Bronchial epithelial cell (primary cell): ENCODE measurements around the gene BABAM2. TPM values are rescaled to one million over a fixed set of nuclear protein-coding genes. Genes with fewer than 3 reads are reported as not detected.

ENCODE experiments used
- DNase-seq: peaks from one replicate; pipeline ENCODE4 v3.0.0-alpha.2; 2010; ENCODE audit warnings: low read depth
- FAIRE-seq: peaks from 2 replicates; lab custom pipeline; 2011; peaks lifted over from hg19 to GRCh38; lab: Jason Lieb, UNC
- H3K27me3 ChIP-seq: 2 replicates; pipeline ENCODE4 v1.5.1; 2011; ENCODE audit warnings: low read length; ENCODE audit not compliant: control insufficient read depth, insufficient read depth
- H3K36me3 ChIP-seq: 2 replicates; pipeline ENCODE4 v1.5.1; 2011; ENCODE audit warnings: low read length; ENCODE audit not compliant: control insufficient read depth, insufficient read depth
- H3K4me3 ChIP-seq: 2 replicates; pipeline ENCODE4 v1.5.1; 2011; ENCODE audit warnings: mild to moderate bottlenecking, low read depth, low read length, control low read depth
- total RNA-seq: library from RNA; depleted of rRNA; stranded (reverse); fragments of >200 nt; gene quantifications from 2 replicates; pipeline ENCODE4 v1.2.1, GENCODE V29; 2014
- TF ChIP-seq, protein P1 (sequence below): IDR thresholded peaks from 2 replicates; pipeline ENCODE4 v1.5.1; 2011; ENCODE audit warnings: mild to moderate bottlenecking, moderate library complexity, low read length, control low read depth, inconsistent platforms; ENCODE audit not compliant: insufficient read depth, severe bottlenecking

Gene BABAM2
- total RNA-seq, 1 donor from 2014 or later: 8.4 TPM

DNA sequence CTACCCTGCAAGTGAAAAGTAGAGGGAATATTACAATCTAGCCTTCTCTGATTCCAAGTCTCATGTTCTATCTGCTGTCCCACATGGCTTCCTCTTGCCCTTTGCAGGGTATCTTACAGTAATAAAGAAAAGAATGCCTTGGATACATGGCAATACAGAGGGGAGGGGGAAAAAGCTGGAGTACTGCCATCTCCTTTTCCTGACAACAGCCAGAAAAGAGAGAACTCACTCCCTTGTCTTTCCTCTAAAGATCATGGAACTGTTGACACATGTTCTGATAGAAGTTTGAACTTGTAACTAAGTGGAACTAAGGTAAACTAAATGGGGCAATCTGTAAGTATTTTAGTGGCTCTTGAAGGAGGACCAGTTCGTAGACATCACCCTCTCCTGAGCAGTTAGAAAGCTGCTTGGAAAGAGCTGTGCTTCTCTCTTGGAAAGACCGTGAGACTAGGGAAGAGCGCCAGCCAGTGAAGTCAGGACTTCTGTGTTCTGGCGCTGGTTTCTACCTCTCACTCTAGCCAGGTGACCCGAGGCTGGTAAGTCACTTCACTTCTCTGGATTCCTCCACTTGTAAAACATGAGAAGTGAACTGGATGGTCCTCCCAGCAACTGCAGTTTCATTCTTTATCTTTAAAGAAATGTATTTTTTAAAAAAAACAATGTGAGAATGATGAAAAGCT lies 259.8 kb downstream of the BABAM2 start:
- no peaks in the 10 kb centered on the region for H3K27me3 ChIP-seq
- TF ChIP-seq, protein P1, sequence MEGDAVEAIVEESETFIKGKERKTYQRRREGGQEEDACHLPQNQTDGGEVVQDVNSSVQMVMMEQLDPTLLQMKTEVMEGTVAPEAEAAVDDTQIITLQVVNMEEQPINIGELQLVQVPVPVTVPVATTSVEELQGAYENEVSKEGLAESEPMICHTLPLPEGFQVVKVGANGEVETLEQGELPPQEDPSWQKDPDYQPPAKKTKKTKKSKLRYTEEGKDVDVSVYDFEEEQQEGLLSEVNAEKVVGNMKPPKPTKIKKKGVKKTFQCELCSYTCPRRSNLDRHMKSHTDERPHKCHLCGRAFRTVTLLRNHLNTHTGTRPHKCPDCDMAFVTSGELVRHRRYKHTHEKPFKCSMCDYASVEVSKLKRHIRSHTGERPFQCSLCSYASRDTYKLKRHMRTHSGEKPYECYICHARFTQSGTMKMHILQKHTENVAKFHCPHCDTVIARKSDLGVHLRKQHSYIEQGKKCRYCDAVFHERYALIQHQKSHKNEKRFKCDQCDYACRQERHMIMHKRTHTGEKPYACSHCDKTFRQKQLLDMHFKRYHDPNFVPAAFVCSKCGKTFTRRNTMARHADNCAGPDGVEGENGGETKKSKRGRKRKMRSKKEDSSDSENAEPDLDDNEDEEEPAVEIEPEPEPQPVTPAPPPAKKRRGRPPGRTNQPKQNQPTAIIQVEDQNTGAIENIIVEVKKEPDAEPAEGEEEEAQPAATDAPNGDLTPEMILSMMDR: no peak
- DNase-seq (no peak), FAIRE-seq (peak; percentile 7)
- H3K4me3 ChIP-seq: no peak overlapping the region
- H3K36me3 ChIP-seq: no peaks in the 10 kb centered on the region

DNA sequence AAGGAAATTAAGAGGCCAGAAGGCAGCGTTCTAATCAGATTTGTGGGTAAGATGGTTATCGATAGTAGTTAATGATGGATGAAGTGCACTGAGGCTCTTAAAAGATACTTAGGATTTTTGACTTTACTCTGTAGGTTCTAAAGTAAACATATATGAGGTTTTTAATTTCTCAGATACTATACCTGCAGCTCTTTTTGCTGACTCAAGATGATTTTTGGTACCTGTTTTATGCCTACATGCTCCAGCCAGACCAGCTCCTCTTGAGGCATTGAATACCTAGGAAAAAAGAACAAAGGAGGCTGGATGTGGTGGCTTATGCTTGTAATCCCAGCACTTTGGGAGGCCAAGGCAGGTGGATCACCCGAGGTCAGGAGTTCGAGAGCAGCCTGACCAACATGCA lies 260.5 kb downstream of the BABAM2 start:
- DNase-seq (no peak), FAIRE-seq (no peak)
- TF ChIP-seq, protein P1: no peak
- Histone ChIP-seq H3K27me3 (no peaks in the 10 kb centered on the region), H3K36me3 (no peaks in the 10 kb centered on the region), H3K4me3 (no peak overlapping the region)

DNA sequence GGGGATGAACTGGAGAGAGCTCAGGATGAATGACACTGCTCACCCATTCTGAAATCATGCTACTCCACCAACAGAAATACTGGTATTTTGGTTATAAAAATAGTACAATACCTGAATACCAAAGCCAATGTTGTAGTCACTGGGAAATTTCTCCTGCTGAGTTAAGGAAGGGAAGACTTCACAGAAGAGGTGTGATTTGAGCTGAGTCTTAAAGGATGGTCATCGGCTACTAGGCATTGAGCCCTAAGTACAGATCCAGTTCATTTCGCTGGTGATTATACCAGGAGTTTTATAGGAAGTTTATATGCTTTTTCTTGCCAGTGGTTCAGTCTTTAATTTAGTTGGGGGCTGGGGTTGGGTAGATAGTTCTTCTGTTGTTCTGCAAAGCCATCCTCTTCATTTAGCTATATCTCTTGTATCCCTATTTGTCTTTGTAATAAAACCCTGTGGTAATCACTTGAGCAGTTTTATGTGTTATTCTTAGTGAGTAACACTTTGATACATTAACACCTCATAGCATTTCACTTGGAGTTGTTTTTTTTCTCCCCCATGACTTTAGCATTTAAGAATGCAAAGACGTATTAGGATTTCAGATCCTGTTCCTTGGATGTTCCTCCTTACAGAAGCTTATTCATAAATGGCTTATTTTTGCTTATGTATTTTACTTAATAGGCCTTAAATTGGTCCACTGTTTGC lies 262.2 kb downstream of the BABAM2 start:
- Histone ChIP-seq H3K36me3 (no peaks in the 10 kb centered on the region), H3K4me3 (no peak overlapping the region), H3K27me3 (no peaks in the 10 kb centered on the region)
- FAIRE-seq (no peak), DNase-seq (peak; percentile 84)
- TF ChIP-seq, protein P1: no peak

DNA sequence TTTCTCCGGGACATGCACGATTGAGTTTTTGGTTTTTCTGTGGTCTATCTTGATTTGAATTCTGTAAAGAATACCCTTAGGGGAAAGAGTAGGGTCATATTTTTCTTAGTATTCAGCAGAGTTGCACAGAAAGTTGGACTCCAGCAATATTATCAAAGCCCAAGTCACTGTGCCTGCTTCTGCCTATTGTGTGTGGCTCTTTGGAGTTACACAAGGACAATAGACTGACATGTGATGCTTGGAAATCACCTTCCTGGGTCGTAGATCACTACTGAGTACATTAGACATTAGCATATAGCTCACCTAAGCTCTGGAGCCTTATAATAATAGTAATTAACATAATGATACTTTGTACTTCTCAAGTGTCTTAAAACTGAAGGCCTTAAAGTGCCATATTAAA lies 263.3 kb downstream of the BABAM2 start:
- H3K36me3 ChIP-seq: no peaks in the 10 kb centered on the region
- no peak for DNase-seq
- no peaks in the 10 kb centered on the region for H3K27me3 ChIP-seq
- H3K4me3 ChIP-seq: no peak overlapping the region
- TF ChIP-seq, protein P1: no peak
- no peak for FAIRE-seq

DNA sequence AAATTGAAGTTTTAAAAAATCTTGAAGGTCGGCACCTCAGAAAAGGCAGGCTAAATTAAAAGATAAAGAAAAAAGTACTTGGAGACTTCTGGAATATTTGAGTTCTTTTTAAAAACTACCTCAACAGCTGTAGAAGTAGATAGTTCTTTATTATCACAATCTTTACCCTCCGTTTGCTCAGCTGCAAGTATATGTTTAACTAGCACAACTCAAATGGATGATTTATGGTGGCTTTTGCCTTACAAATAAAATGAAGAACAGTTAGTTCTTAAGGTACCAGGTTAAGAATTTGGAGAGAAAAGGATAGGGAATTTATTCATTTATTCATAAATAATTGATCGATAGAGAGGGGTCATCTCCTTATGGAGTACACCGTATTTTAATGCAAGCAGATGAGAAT lies 264.6 kb downstream of the BABAM2 start:
- no peaks in the 10 kb centered on the region for H3K36me3 ChIP-seq
- no peak overlapping the region for H3K4me3 ChIP-seq
- FAIRE-seq (no peak), DNase-seq (no peak)
- H3K27me3 ChIP-seq: no peaks in the 10 kb centered on the region
- TF ChIP-seq, protein P1: no peak
